GM19240 (cell line): ENCODE results near the gene NAV2.

Experiments
- DNase-seq: peaks from one replicate; pipeline ENCODE4 v3.0.0; 2011; ENCODE audit warnings: low spot score; ENCODE audit not compliant: insufficient read length

Gene NAV2

GRCh38 chr11:20034941-20035340 lies 322.3 kb downstream of the NAV2 start:
- DNase-seq: no peak

- no peak for DNase-seq
Observed at GRCh38 chr11:20035375-20035700, 322.7 kb downstream of the NAV2 start.

- DNase-seq: no peak
Observed at GRCh38 chr11:20035701-20036601, 323.3 kb downstream of the NAV2 start.

- no peak for DNase-seq
Observed at GRCh38 chr11:20036626-20037335, 324.1 kb downstream of the NAV2 start.

- no peak for DNase-seq
Observed at GRCh38 chr11:20037396-20038153, 324.9 kb downstream of the NAV2 start.

GRCh38 chr11:20038412-20038811 lies 325.8 kb downstream of the NAV2 start:
- DNase-seq: no peak

GRCh38 chr11:20038972-20039371 lies 326.3 kb downstream of the NAV2 start:
- DNase-seq: no peak

- DNase-seq: no peak
Observed at GRCh38 chr11:20041499-20041898, 328.9 kb downstream of the NAV2 start.

- DNase-seq: no peak
Observed at GRCh38 chr11:20042045-20042639, 329.5 kb downstream of the NAV2 start.

GRCh38 chr11:20042811-20043341 lies 330.2 kb downstream of the NAV2 start:
- DNase-seq: no peak

- DNase-seq: no peak
Observed at GRCh38 chr11:20043992-20044391, 331.4 kb downstream of the NAV2 start.

- no peak for DNase-seq
Observed at GRCh38 chr11:20045098-20045688, 332.6 kb downstream of the NAV2 start.

GRCh38 chr11:20046416-20046815 lies 333.8 kb downstream of the NAV2 start:
- no peak for DNase-seq

GRCh38 chr11:20047006-20047768 lies 334.6 kb downstream of the NAV2 start:
- no peak for DNase-seq

GRCh38 chr11:20047769-20048154 lies 335.1 kb downstream of the NAV2 start:
- DNase-seq: no peak

GRCh38 chr11:20048246-20048645 lies 335.6 kb downstream of the NAV2 start:
- DNase-seq: no peak

- DNase-seq: no peak
Observed at GRCh38 chr11:20048707-20049106, 336.1 kb downstream of the NAV2 start.

GRCh38 chr11:20049231-20049630 lies 336.6 kb downstream of the NAV2 start:
- no peak for DNase-seq

- DNase-seq: no peak
Observed at GRCh38 chr11:20050048-20050447, 337.4 kb downstream of the NAV2 start.
